Mononuclear cell (primary cell): Measurements from ENCODE around the gene CYB561D1. TPM values are rescaled to one million over a fixed set of nuclear protein-coding genes. Genes with fewer than 3 reads are reported as not detected.
A peak's percentile ranks its signal among the peaks of the same experiment; 100 is the strongest.
"Not testable (repeated sequence)": the region's sequence is repeated elsewhere in the genome, so short reads cannot be mapped to it uniquely, and the experiment has no call there.

Experiments used
- H3K27me3 ChIP-seq: 2 replicates; pipeline ENCODE4 v1.6.0; 2011; ENCODE audit warnings: low read length, control low read depth; ENCODE audit not compliant: insufficient read depth
- H3K4me1 ChIP-seq: 2 replicates; pipeline ENCODE4 v1.5.1; 2011; ENCODE audit warnings: mild to moderate bottlenecking, low read length, control low read depth; ENCODE audit not compliant: insufficient read depth
- H3K4me3 ChIP-seq: 2 replicates; pipeline ENCODE4 v1.5.1; 2011; ENCODE audit warnings: mild to moderate bottlenecking, low read length, moderate library complexity
- H3K9me3 ChIP-seq: 2 replicates; pipeline ENCODE4 v1.5.1; 2011; ENCODE audit warnings: low read depth, mild to moderate bottlenecking, control low read depth, low read length
- total RNA-seq: library from RNA; depleted of rRNA; stranded (reverse); fragments of >200 nt; gene quantifications from one replicate; pipeline ENCODE4 v1.2.3, GENCODE V29; 2012

Gene CYB561D1
- total RNA-seq, 1 donor: 7.9 TPM

DNA sequence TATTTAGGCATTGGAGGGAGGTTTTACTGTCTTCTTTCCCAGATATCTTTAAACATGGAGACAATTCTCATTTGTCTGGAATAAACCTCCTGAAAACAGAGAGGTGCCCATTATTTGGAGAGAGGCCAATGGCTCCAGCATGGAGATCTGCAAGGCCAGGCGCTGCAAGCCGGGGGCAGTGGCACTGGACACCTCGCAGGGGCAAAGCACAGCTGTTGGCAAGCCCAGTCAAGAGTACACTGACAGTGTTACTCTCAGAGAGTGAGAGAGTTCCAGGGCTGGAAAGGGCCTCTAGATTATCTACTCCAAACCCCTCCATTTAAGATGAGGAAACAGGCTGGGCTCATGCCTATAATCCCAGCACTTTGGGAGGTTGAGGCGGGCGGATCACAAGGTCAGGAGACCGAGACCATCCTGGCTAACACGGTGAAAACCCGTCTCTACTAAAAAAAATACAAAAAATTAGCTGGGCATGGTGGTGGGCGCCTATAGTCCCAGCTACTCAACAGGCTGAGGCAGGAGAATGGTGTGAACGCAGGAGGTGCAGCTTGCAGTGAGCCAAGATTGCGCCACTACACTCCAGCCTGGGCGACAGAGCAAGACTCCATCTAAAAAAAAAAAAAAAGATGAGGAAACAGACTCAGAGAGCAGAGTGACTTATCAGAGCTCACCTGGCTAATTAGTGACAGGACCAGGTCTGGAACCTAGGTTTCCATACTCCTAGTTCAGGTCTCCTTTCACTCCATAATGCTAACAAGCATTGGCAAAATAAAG lies 20.4 kb upstream of the CYB561D1 start:
- not testable (repeated sequence) for H3K9me3 ChIP-seq, H3K4me1 ChIP-seq, H3K4me3 ChIP-seq
- H3K27me3 ChIP-seq: peaks cover 57% of the 10 kb centered on the region

- H3K4me3 ChIP-seq: no peak overlapping the region
- H3K4me1 ChIP-seq: peaks cover 11% of the 10 kb centered on the region
- H3K9me3 ChIP-seq: no peaks in the 10 kb centered on the region
- H3K27me3 ChIP-seq: peaks cover 47% of the 10 kb centered on the region
These were observed 19.2 kb upstream of the CYB561D1 start for GRCh38 chr1:109474697-109475096.

DNA sequence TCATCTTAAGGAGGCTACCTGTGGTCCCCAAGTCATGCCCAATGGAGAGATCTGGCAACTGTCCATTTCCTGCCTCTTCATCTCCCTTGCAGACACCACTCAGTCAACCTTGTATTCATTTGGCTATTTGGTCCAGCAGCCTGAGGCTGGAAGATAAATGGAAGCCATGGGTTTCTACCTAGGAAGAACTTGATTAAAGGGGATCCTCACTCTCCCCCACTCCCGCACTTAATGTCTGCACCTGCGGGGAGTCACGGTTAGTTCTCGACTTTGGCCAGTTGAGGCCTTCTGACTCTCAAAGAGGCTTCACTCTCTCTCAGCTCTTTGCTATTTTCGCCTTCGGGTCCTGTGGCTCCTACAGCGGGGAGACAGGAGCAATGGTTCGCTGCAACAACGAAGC lies 18.6 kb upstream of the CYB561D1 start:
- peaks cover 43% of the 10 kb centered on the region for H3K27me3 ChIP-seq
- H3K4me1 ChIP-seq: peaks cover 11% of the 10 kb centered on the region
- no peak overlapping the region for H3K4me3 ChIP-seq
- no peaks in the 10 kb centered on the region for H3K9me3 ChIP-seq

DNA sequence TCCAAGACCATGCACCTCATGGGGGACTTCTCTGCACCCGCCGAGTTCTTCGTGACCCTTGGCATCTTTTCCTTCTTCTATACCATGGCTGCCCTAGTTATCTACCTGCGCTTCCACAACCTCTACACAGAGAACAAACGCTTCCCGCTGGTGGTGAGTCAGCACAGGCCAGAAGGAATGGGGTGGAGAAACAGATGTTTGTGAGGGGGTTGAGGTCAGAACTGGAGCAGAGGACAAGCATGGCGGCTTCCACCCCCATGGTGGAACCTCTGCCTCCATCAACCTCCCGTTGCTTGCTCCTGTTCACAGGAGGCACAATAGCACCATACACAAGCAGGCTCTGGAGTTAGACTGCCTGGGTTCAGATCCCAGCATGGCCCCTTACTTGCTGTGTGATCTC lies 17.1 kb upstream of the CYB561D1 start:
- Histone ChIP-seq H3K27me3 (peaks cover 33% of the 10 kb centered on the region), H3K4me1 (peaks cover 11% of the 10 kb centered on the region)

DNA sequence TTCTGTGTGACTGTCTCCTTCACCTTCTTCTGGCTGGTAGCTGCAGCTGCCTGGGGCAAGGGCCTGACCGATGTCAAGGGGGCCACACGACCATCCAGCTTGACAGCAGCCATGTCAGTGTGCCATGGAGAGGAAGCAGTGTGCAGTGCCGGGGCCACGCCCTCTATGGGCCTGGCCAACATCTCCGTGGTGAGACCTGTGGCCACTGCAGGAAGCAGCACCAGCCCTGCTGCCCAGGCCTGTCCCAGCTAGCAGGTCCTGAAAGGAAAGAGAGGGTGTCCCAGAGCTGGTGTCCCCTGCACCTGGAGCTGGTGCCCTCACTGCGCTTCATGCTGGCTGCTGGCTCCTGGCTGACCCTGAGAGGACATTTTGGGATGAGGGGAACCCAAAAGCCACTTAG lies 16.1 kb upstream of the CYB561D1 start:
- Histone ChIP-seq H3K9me3 (no peaks in the 10 kb centered on the region), H3K4me3 (no peak overlapping the region), H3K4me1 (peaks cover 12% of the 10 kb centered on the region), H3K27me3 (peaks cover 28% of the 10 kb centered on the region)

More for the DNA sequence above, 17.1 kb upstream of the CYB561D1 start:
- H3K4me3 ChIP-seq: no peak overlapping the region
- no peaks in the 10 kb centered on the region for H3K9me3 ChIP-seq

DNA sequence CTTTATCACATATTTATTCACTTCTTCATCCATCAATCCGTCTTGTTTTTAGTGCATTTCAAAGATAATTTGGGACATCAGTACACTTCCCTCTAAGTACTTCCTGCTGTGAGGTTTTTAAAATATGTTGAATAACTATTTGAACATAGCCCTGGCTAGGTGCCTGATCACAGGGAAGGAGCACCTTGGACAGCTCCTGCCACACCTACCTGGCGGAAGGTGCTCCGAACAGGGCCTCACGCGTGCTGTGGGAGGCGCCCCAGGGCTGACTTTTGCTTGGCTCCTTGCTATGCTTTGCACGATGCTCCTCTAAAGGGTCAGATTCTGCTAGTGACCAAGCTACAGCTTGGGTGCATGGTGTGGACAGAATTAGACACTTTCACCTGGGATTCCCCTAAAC lies 15.1 kb upstream of the CYB561D1 start:
- Histone ChIP-seq H3K4me1 (peaks cover 19% of the 10 kb centered on the region), H3K4me3 (no peak overlapping the region), H3K9me3 (no peaks in the 10 kb centered on the region), H3K27me3 (peaks cover 22% of the 10 kb centered on the region)

DNA sequence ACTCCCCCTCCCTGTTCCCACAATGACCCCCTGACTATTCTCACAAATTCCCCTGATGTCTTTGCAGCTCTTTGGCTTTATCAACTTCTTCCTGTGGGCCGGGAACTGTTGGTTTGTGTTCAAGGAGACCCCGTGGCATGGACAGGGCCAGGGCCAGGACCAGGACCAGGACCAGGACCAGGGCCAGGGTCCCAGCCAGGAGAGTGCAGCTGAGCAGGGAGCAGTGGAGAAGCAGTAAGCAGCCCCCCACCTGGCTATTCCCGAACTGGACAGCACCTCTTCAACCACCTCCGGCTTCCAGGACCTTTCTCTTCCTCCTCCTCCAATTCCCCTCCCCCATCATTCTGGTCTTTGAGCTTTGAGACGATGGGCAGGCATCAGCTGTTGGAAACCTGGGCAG lies 14.6 kb upstream of the CYB561D1 start:
- H3K4me3 ChIP-seq: no peak overlapping the region
- H3K27me3 ChIP-seq: peaks cover 22% of the 10 kb centered on the region
- H3K4me1 ChIP-seq: peaks cover 21% of the 10 kb centered on the region
- H3K9me3 ChIP-seq: no peaks in the 10 kb centered on the region

GRCh38 chr1:109479901-109480300 lies 14.0 kb upstream of the CYB561D1 start:
- Histone ChIP-seq H3K27me3 (peaks cover 22% of the 10 kb centered on the region), H3K9me3 (no peaks in the 10 kb centered on the region)

DNA sequence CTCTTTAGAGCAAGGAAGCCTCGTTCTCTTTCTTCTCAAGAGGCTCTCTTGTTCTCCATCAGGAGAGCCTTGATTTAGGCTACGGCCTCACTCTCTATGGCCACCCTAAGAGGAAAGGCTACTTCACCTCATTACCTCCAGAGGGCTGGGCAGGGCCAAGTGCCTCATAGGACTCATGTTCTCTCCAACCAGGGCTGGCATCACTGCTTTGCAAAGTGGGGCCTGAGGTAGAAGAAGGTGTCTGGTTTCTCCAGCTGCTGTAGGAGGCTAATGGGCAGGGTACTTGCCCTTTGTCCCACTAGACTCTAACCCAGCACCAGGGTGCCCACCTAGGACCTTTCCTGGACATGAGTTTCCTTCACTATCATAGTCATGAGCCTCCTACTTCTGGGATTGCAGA lies 12.2 kb upstream of the CYB561D1 start:
- H3K4me3 ChIP-seq: no peak overlapping the region
- H3K9me3 ChIP-seq: no peaks in the 10 kb centered on the region
- H3K27me3 ChIP-seq: peaks cover 19% of the 10 kb centered on the region
- H3K4me1 ChIP-seq: peaks cover 28% of the 10 kb centered on the region

More at GRCh38 chr1:109479901-109480300, 14.0 kb upstream of the CYB561D1 start:
- H3K4me3 ChIP-seq: no peak overlapping the region
- peaks cover 27% of the 10 kb centered on the region for H3K4me1 ChIP-seq

DNA sequence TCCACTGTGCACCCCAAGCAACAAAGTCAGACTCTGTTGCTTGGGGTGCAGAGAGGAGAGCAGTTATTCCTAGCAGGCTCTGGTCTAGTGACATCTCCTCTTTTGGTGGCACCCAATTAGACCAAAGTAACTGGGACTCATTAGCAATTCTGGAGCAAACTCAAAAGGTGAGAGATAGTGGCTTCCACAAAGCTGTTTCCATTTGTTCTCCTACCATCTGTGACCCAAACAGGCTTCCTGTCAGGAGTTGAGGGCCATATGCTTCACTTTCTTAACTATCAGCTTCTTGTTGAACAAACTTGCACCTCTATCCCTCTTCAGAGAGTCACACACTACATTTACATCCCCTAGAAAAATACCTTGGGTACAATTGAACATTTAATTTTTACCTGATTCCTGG lies 11.7 kb upstream of the CYB561D1 start:
- H3K9me3 ChIP-seq: no peaks in the 10 kb centered on the region
- H3K4me1 ChIP-seq: peaks cover 28% of the 10 kb centered on the region
- peaks cover 15% of the 10 kb centered on the region for H3K27me3 ChIP-seq
- H3K4me3 ChIP-seq: no peak overlapping the region

DNA sequence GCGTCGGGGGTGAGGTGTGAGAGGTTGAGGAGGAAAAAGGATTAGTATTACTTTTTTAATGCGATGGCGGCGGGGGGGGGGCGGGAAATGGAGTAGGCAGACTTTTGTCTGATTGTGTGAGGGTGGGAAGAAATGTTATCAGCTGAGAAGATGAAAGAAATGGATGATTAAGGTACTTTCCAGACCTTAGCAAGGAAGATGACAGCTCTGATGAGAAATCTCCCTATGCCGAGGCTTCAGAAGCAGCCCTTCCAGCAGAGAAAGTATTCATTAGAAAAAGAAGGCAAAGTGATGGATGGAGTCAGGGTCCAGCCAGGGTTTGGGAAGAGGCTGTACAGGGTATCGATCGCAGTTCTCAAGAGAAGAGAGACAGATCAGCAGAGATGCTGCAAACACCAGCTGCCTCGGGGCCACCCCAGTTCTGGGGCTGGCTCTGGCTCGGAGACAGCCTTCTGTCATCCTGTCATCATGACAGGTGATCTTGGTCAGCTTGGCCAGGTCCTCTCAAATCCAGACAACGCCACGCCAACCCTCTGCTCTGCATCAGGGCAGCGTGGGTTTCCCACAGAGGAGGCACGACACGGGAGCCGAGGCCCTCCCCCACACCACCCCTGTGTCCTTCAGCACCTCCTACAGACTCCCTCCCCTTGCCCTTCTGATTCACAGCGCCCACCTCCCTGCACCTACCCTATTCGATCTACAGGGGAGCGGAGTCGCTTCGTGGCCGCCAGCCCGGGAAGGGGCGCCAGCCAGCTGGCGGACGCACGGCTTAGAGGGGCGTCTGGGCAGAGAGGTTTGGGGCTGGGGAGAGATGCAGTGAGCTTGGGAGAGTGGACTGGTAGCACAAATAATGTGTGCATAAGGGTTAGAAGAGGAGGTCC lies 10.9 kb upstream of the CYB561D1 start:
- peak overlapping the region; percentile 57 for H3K4me3 ChIP-seq
- peaks cover 11% of the 10 kb centered on the region for H3K27me3 ChIP-seq
- H3K4me1 ChIP-seq: peaks cover 23% of the 10 kb centered on the region
- no peaks in the 10 kb centered on the region for H3K9me3 ChIP-seq

DNA sequence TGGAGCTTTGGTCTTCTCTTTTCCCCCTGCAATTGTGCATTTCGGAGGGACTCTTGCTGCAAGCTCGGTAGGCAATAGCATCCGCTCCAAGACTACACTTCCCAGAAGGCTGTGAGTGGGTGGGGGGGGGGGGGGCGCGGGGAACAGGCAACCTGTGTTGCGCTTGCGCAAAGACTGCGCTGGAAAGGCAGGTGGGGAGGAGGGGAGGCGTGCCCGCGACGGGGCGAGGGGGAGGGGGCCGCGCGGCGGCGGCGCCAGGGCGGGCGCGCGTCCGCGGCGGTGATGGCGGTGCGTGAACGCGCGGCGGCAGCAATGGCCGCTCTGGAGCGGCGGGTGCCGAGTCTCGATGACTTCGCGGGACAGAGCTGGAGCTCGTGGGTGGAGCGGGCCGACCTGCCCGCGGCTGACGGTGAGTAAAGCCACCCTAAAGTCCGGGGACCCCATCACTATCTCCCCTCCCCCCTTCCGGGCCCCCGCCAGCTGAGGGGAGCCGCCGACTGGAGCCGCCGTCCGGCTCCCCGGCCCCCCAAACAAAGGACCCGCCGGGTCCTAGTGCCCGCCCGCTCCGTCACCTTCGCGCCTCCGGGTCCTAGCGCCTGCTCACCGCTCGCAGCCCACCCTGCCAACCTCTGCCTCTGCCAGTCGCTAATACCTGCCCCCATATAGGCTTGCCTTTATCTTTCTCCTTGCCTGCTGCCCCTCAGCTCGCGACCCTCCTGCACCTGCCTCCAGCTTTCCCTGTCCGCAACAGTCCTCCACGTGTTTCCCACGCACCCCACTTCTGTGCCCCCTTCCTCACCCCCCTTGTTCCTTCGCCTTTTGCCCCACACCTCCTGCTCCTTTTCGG lies 10.0 kb upstream of the CYB561D1 start, which contains the start of gene ATXN7L2:
Gene ATXN7L2 (plus strand): TSS at position 234 of the 847 bp plus-strand sequence. CDS start 49 bp downstream, at position 283.
- Histone ChIP-seq H3K4me3 (peak within 1 kb of the TSS; percentile 57), H3K9me3 (no peaks in the 10 kb centered on the region), H3K4me1 (peaks cover 17% of the 10 kb centered on the region), H3K27me3 (peaks cover 11% of the 10 kb centered on the region)

- H3K27me3 ChIP-seq: peaks cover 11% of the 10 kb centered on the region
- H3K4me3 ChIP-seq: peak overlapping the region; percentile 55
- no peaks in the 10 kb centered on the region for H3K9me3 ChIP-seq
- H3K4me1 ChIP-seq: peaks cover 17% of the 10 kb centered on the region
These were observed 9.3 kb upstream of the CYB561D1 start for GRCh38 chr1:109484519-109484975.

- peaks cover 11% of the 10 kb centered on the region for H3K27me3 ChIP-seq
- H3K4me1 ChIP-seq: peaks cover 17% of the 10 kb centered on the region
- H3K4me3 ChIP-seq: no peak overlapping the region
- no peaks in the 10 kb centered on the region for H3K9me3 ChIP-seq
These were observed 8.9 kb upstream of the CYB561D1 start for GRCh38 chr1:109485001-109485400.
